Nephron (organoid): ENCODE measurements around the gene VPS11.

Experiments
- H3K27ac Mint-ChIP-seq, 3 experiments: 2 replicates each; pipeline ENCODE4 v1.8.0; 2020; ENCODE audit warnings: mixed read lengths in 3 of 3, mild to moderate bottlenecking in 2 of 3, moderate library complexity in 1 of 3
- H3K27me3 Mint-ChIP-seq: 2 replicates; pipeline ENCODE4 v1.8.0; 2021; ENCODE audit warnings: low read depth, mild to moderate bottlenecking, moderate library complexity, mixed read lengths
- H3K36me3 Mint-ChIP-seq: 2 replicates; pipeline ENCODE4 v1.8.0; 2020; ENCODE audit warnings: low read depth, mixed read lengths
- H3K4me1 Mint-ChIP-seq: 2 replicates; pipeline ENCODE4 v1.8.0; 2020; ENCODE audit warnings: mixed read lengths
- H3K4me3 Mint-ChIP-seq, 3 experiments: 2 replicates each; pipeline ENCODE4 v1.8.0; 2020; ENCODE audit warnings: mild to moderate bottlenecking in 3 of 3, mixed read lengths in 3 of 3, moderate library complexity in 2 of 3
- H3K9me3 Mint-ChIP-seq: 2 replicates; pipeline ENCODE4 v1.8.0; 2020; ENCODE audit warnings: mixed read lengths
- TF ChIP-seq, protein P1 (sequence below), 3 experiments: fragments of 200-600 bp; sonication (generic); IDR thresholded peaks; one replicate each; pipeline ENCODE4 v1.5.0; 2021; ENCODE audit warnings: antibody characterized with exemption in 3 of 3; ENCODE audit not compliant: unreplicated experiment in 3 of 3

The VPS11 gene

DNA sequence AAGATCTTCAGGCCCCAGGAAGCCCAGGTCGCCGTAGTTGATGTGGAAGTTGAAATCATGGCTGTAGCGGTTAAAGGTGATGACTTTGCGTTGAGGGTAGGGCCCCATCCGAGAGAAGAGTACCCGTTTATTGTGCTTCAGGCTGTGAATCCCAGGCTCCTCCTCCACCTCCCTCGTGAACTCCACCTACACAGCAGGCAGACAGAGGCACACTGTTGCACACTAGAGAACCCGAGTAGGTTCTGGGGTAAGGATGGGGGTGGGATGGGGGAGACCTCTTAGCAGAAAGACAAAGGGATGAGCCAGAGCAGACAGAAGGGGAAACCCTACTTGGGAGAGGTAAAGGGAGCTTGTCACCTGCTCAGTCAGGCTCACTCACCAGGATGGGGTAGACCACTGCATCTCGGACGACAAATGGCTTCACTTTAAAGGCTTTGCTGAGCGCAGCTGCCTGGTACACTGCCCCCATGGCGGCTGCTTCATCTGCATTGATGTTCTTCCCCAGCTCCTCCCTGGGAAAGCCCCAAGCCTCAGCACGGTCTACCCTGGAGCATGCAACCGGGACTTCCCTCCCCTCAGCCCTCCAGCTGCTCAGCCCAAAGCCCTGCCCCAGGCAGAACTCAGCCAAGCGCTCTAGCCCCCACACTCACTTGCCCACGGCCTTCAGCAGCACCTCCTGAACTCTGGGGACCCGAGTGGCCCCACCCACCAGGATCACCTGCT lies 16.0 kb upstream of the VPS11 start:
- no peaks in the 10 kb centered on the region for H3K27me3 Mint-ChIP-seq
- peaks cover 72% of the 10 kb centered on the region for H3K36me3 Mint-ChIP-seq
- H3K9me3 Mint-ChIP-seq: no peaks in the 10 kb centered on the region
- TF ChIP-seq, protein P1, sequence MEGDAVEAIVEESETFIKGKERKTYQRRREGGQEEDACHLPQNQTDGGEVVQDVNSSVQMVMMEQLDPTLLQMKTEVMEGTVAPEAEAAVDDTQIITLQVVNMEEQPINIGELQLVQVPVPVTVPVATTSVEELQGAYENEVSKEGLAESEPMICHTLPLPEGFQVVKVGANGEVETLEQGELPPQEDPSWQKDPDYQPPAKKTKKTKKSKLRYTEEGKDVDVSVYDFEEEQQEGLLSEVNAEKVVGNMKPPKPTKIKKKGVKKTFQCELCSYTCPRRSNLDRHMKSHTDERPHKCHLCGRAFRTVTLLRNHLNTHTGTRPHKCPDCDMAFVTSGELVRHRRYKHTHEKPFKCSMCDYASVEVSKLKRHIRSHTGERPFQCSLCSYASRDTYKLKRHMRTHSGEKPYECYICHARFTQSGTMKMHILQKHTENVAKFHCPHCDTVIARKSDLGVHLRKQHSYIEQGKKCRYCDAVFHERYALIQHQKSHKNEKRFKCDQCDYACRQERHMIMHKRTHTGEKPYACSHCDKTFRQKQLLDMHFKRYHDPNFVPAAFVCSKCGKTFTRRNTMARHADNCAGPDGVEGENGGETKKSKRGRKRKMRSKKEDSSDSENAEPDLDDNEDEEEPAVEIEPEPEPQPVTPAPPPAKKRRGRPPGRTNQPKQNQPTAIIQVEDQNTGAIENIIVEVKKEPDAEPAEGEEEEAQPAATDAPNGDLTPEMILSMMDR (IDR thresholded peaks at IDR 0.05; ENCODE audit: unreplicated experiment in 3 of 3): no peak
- no peak overlapping the region for H3K27ac Mint-ChIP-seq
- H3K4me3 Mint-ChIP-seq: no peak overlapping the region
- H3K4me1 Mint-ChIP-seq: peaks cover 16% of the 10 kb centered on the region

DNA sequence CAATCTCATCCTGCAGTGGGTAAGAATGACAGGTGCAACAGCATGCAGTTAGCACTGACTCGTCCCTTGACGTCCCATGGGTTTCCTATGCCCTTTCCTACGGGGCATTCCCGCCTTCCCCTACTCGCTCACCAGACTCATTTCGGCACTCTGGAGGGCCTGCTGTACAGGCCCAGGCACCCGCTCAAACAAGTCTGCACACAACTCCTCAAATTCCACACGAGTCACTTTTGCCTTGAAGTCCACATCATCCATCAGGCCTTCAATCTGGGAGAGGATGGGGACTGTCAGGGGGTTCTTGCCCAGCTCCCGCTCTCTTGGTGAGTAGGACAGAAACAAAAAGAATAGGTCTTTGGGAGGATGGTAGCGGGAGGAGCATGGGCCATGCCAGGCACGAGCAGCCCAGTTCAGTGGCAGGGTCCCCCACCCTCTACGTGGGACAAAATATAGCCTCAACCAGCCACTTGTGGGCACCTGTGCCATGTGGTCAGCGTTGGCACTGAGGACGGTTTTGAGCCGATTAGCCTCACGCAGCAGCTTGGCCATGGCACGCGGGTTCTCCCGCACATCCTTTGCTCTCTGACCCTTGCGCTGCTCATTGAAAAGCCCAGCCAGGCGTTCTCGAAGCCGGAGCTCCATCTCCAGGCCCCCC lies 15.3 kb upstream of the VPS11 start:
- H3K27me3 Mint-ChIP-seq: no peaks in the 10 kb centered on the region
- H3K4me1 Mint-ChIP-seq: peaks cover 16% of the 10 kb centered on the region
- H3K4me3 Mint-ChIP-seq: no peak overlapping the region
- no peaks in the 10 kb centered on the region for H3K9me3 Mint-ChIP-seq
- TF ChIP-seq, protein P1 (IDR thresholded peaks at IDR 0.05; ENCODE audit: unreplicated experiment in 3 of 3): no peak
- peaks cover 70% of the 10 kb centered on the region for H3K36me3 Mint-ChIP-seq
- no peak overlapping the region for H3K27ac Mint-ChIP-seq

DNA sequence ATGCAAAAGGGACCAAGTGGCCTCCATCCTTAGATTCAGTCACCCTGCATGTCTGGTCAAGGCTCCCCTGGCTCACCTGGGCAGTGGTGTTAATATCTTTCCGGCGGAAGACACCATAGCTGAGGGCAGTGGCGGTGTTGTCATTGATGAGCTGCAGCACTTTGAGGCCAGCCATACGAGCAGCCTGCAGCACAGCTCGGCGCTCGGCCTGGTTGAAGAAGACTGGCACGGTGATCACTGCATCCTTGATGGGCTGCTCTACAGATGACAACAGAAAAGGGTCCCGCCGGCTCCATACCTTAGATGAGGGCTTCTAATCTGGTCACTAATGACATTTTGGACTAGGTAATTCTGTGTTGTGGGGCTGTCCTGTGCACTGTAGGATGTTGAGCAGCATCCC lies 13.2 kb upstream of the VPS11 start:
- Mint-ChIP-seq H3K4me3 (peak overlapping the region; percentile 74 to 92 (median 75)), H3K27ac (no peak overlapping the region), H3K27me3 (no peaks in the 10 kb centered on the region), H3K9me3 (no peaks in the 10 kb centered on the region), H3K36me3 (peaks cover 52% of the 10 kb centered on the region), H3K4me1 (peaks cover 27% of the 10 kb centered on the region)
- TF ChIP-seq, protein P1 (IDR thresholded peaks at IDR 0.05; ENCODE audit: unreplicated experiment in 3 of 3): no peak

DNA sequence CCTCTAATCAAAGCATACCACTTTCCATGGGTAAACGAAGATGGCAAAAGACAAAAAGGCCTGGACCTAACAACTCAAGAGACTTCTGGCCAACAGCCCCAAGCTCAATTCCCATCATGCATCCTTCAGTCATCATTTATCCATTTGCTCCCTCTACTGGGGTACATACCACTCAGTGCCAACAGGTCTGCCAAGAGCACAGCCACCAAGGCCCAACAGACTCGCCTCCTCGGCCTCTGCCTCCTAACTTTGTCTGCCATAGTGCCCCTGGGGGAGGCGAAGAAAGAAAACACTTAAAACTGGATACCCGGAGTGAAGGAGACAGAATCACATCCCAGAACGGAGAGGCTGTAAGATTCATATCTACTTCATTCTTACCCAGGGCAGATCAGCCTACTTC lies 11.7 kb upstream of the VPS11 start:
- TF ChIP-seq, protein P1 (IDR thresholded peaks at IDR 0.05; ENCODE audit: unreplicated experiment in 3 of 3): no peak
- peaks cover 27% of the 10 kb centered on the region for H3K4me1 Mint-ChIP-seq
- peak overlapping the region; percentile 27 to 88 (median 59) for H3K27ac Mint-ChIP-seq
- H3K4me3 Mint-ChIP-seq: peak overlapping the region; percentile 89 to 99 (median 92)
- H3K36me3 Mint-ChIP-seq: peaks cover 44% of the 10 kb centered on the region
- no peaks in the 10 kb centered on the region for H3K27me3 Mint-ChIP-seq
- no peaks in the 10 kb centered on the region for H3K9me3 Mint-ChIP-seq

DNA sequence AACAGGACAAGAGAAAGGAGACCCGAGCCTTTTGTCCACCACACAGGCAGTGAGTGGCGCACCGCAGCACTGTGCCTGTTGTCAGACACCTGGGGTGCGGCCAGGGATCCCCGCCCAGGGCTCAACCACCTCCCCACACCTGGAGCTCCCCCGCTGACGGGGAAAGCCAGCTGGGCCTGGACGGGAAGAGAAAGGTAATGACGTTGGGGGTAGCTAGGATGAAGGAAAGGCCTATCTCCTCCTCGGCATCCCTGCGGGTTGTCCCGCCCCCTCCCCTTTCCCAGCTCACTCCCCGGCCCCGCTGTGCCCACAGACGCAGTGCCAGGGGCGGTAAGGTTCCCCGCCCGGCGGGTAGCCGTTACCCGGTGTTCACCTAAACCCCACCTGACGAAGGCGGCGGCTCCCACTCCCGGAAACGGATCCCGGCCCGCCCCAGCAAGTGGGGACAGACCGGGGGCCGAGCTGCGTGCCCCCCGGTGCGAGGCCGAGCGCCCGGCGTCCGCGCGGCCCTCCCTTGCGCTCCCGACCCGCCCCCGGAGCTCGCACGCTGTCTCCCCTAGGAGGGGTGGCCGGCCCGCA lies 11.1 kb upstream of the VPS11 start:
- Mint-ChIP-seq H3K9me3 (no peaks in the 10 kb centered on the region), H3K4me1 (peaks cover 31% of the 10 kb centered on the region), H3K36me3 (peaks cover 38% of the 10 kb centered on the region), H3K27ac (peak overlapping the region; percentile 55 to 94 (median 90)), H3K27me3 (no peaks in the 10 kb centered on the region), H3K4me3 (peak overlapping the region; percentile 92 to 99 (median 97))
- TF ChIP-seq, protein P1 (IDR thresholded peaks at IDR 0.05; ENCODE audit: unreplicated experiment in 3 of 3): no peak
